IMR-90 (cell line): ENCODE results near the gene CYGB. TPM values are rescaled to one million over a fixed set of nuclear protein-coding genes. Genes with fewer than 3 reads are reported as not detected.

Source experiments
- ATAC-seq: fragments of 200-7000 bp; cut with Tn5 transposase; 2 replicates; pipeline ENCODE4 v1.9.1; 2020; ENCODE audit warnings: low read depth, mild to moderate bottlenecking, moderate library complexity
- BruUV-seq: library from RNA; stranded (reverse); fragments of 400-500 nt; replicated peaks from 2 replicates; lab custom pipeline; 2021; lab: Mats Ljungman, UMichigan
- CTCF ChIA-PET: fragments of 300-600 bp; formaldehyde crosslinking; extraction: SDS; loops from one replicate; lab custom pipeline; 2021; ENCODE audit warnings: antibody characterized with exemption; lab: Yijun Ruan, JAX
- POLR2A ChIA-PET: fragments of 300-600 bp; sonication (Branson Sonifier 250); formaldehyde crosslinking; loops from one replicate; lab custom pipeline; 2022; ENCODE audit warnings: antibody characterized with exemption; ENCODE audit not compliant: unreplicated experiment; lab: Charles Lee
- DNase-seq: peaks from one replicate; pipeline ENCODE4 v3.0.0; 2013
- H2AFZ ChIP-seq: replicated peaks from 2 replicates; pipeline ENCODE3; 2013; ENCODE audit warnings: low read length, mild to moderate bottlenecking; ENCODE audit not compliant: poor library complexity
- H2AK5ac ChIP-seq: 2 replicates; pipeline ENCODE4 v1.6.1; 2013; ENCODE audit warnings: low read depth, low read length, inconsistent platforms
- H2AK9ac ChIP-seq: replicated peaks from 2 replicates; pipeline ENCODE3; 2013; ENCODE audit warnings: mild to moderate bottlenecking, low read depth, low read length, moderate library complexity; ENCODE audit not compliant: poor library complexity
- H2BK120ac ChIP-seq: 2 replicates; pipeline ENCODE4 v1.6.1; 2013; ENCODE audit warnings: low read depth, low read length, inconsistent platforms
- H2BK15ac ChIP-seq: 3 replicates; pipeline ENCODE4 v1.6.1; 2013; ENCODE audit warnings: low read depth, low read length, inconsistent platforms
- H2BK20ac ChIP-seq: 2 replicates; pipeline ENCODE4 v1.6.1; 2013; ENCODE audit warnings: low read depth, mild to moderate bottlenecking, inconsistent platforms, low read length, moderate library complexity
- H2BK5ac ChIP-seq: 2 replicates; pipeline ENCODE4 v1.6.1; 2013; ENCODE audit warnings: mild to moderate bottlenecking, low read depth, low read length, inconsistent platforms; ENCODE audit not compliant: poor library complexity, severe bottlenecking
- H3K14ac ChIP-seq: replicated peaks from 2 replicates; pipeline ENCODE4 v1.6.1; 2013; ENCODE audit warnings: low read depth, low read length, inconsistent platforms
- H3K18ac ChIP-seq: 2 replicates; pipeline ENCODE4 v1.6.1; 2013; ENCODE audit warnings: low read depth, low read length, control low read depth
- H3K23ac ChIP-seq: 2 replicates; pipeline ENCODE4 v1.6.1; 2013; ENCODE audit warnings: low read depth, low read length, inconsistent platforms
- H3K27ac ChIP-seq: 2 replicates; pipeline ENCODE4 v1.5.1; 2013; ENCODE audit warnings: mild to moderate bottlenecking, control low read depth, low read length; ENCODE audit not compliant: insufficient read depth
- H3K27me3 ChIP-seq: 2 replicates; pipeline ENCODE4 v1.6.1; 2013; ENCODE audit warnings: low read length; ENCODE audit not compliant: control insufficient read depth, insufficient read depth
- H3K36me3 ChIP-seq: 2 replicates; pipeline ENCODE4 v1.6.1; 2013; ENCODE audit warnings: low read length, mixed read lengths; ENCODE audit not compliant: control insufficient read depth, insufficient read depth
- H3K4ac ChIP-seq: 2 replicates; pipeline ENCODE4 v1.6.1; 2013; ENCODE audit warnings: low read depth, low read length, inconsistent platforms
- H3K4me1 ChIP-seq: 2 replicates; pipeline ENCODE4 v1.6.1; 2013; ENCODE audit warnings: low read length, mixed read lengths; ENCODE audit not compliant: control insufficient read depth, insufficient read depth
- H3K4me2 ChIP-seq: 2 replicates; pipeline ENCODE4 v1.6.1; 2013; ENCODE audit warnings: low read depth, mild to moderate bottlenecking, control low read depth, low read length, moderate library complexity
- H3K4me3 ChIP-seq: 2 replicates; pipeline ENCODE4 v1.5.1; 2013; ENCODE audit warnings: low read depth, mild to moderate bottlenecking, control low read depth, low read length, moderate library complexity; ENCODE audit not compliant: insufficient read depth
- H3K56ac ChIP-seq: 2 replicates; pipeline ENCODE4 v1.6.1; 2013; ENCODE audit warnings: low read length, inconsistent platforms; ENCODE audit not compliant: insufficient read depth; ENCODE audit errors: extremely low read depth
- H3K79me1 ChIP-seq, 2 experiments: 2 replicates each; pipeline ENCODE4 v1.6.1; 2013; ENCODE audit warnings: low read length in 2 of 2, inconsistent platforms in 1 of 2, low read depth in 1 of 2
- H3K9ac ChIP-seq: 2 replicates; pipeline ENCODE4 v1.6.1; 2013; ENCODE audit warnings: low read depth, low read length, control low read depth
- H3K9me1 ChIP-seq: 2 replicates; pipeline ENCODE4 v1.6.1; 2013; ENCODE audit warnings: low read length, inconsistent platforms; ENCODE audit not compliant: insufficient read depth
- H3K9me3 ChIP-seq: 2 replicates; pipeline ENCODE4 v1.6.1; 2013; ENCODE audit warnings: low read length; ENCODE audit not compliant: control insufficient read depth, insufficient read depth
- H4K20me1 ChIP-seq: 2 replicates; pipeline ENCODE4 v1.6.1; 2013; ENCODE audit warnings: low read length, inconsistent platforms; ENCODE audit not compliant: insufficient read depth
- H4K5ac ChIP-seq: 2 replicates; pipeline ENCODE4 v1.6.1; 2013; ENCODE audit warnings: mild to moderate bottlenecking, low read depth, low read length, control low read depth
- H4K8ac ChIP-seq, 2 experiments: 2 replicates each; pipeline ENCODE4 v1.6.1; 2013; ENCODE audit warnings: low read depth in 2 of 2, low read length in 2 of 2, control low read depth in 1 of 2, inconsistent platforms in 1 of 2
- H4K91ac ChIP-seq: 2 replicates; pipeline ENCODE4 v1.6.1; 2013; ENCODE audit warnings: low read depth, low read length, inconsistent platforms; ENCODE audit not compliant: insufficient read depth
- BHLHE40 ChIP-seq: fragments of 150-350 bp; IDR thresholded peaks from 2 replicates; pipeline ENCODE4 v1.6.1; 2016; ENCODE audit warnings: mild to moderate bottlenecking, low read depth, low read length
- CEBPB ChIP-seq: IDR thresholded peaks from 2 replicates; pipeline ENCODE4 v1.6.1; 2012; ENCODE audit warnings: low read depth, low read length, improper control_type of control experiment
- MAFK ChIP-seq: IDR thresholded peaks from 2 replicates; pipeline ENCODE4 v1.6.1; 2012; ENCODE audit warnings: low read depth, low read length, improper control_type of control experiment
- MAZ ChIP-seq: IDR thresholded peaks from 2 replicates; pipeline ENCODE4 v1.6.1; 2012; ENCODE audit warnings: low read depth, mild to moderate bottlenecking, low read length, improper control_type of control experiment, moderate library complexity, borderline replicate concordance
- MXI1 ChIP-seq: IDR thresholded peaks from 2 replicates; pipeline ENCODE4 v1.6.1; 2012; ENCODE audit warnings: low read depth, mild to moderate bottlenecking, low read length, moderate library complexity, borderline replicate concordance
- NFE2L2 ChIP-seq: fragments of 150-350 bp; IDR thresholded peaks from 2 replicates; pipeline ENCODE4 v1.6.1; 2016; ENCODE audit warnings: low read depth, mild to moderate bottlenecking, low read length
- POLR2A ChIP-seq: IDR thresholded peaks from 2 replicates; pipeline ENCODE4 v1.6.1; 2012; ENCODE audit warnings: mild to moderate bottlenecking, low read depth, low read length
- RCOR1 ChIP-seq: IDR thresholded peaks from 2 replicates; pipeline ENCODE4 v1.6.1; 2012; ENCODE audit warnings: mild to moderate bottlenecking, low read length, improper control_type of control experiment; ENCODE audit not compliant: insufficient replicate concordance
- RFX5 ChIP-seq: IDR thresholded peaks from 2 replicates; pipeline ENCODE4 v1.8.0; 2012; ENCODE audit warnings: low read depth, mild to moderate bottlenecking, low read length, moderate library complexity
- USF2 ChIP-seq: fragments of 150-350 bp; IDR thresholded peaks from 2 replicates; pipeline ENCODE4 v1.6.1; 2017; ENCODE audit warnings: mild to moderate bottlenecking, antibody characterized with exemption, low read length, low read depth
- WGBS, 2 experiments: methylation state at CpG; one replicate each; pipeline versions ENCODE4 v1.1.5 to v1.1.7; 2013; ENCODE audit warnings: missing lambda C conversion rate in 2 of 2; ENCODE audit not compliant: insufficient read length in 1 of 2; ENCODE audit errors: extremely low coverage in 2 of 2; 5-methylcytosine and 5-hydroxymethylcytosine counted together
- dilution Hi-C: fragments of 300-500 bp; cut with HindIII; formaldehyde crosslinking; loops from one replicate; pipeline ENCODE4 v1.14.3; 2018; ENCODE audit warnings: low sequenced_read_pairs; ENCODE audit not compliant: unreplicated experiment
- in situ Hi-C: fragments of 300-500 bp; cut with MboI; formaldehyde crosslinking; loops from 3 replicates; pipeline ENCODE4 v1.14.3; 2019; ENCODE audit warnings: low sequenced_read_pairs, inconsistent platforms, mixed read lengths
- intact Hi-C: fragments of 100-400 bp; cut with micrococcal nuclease; formaldehyde crosslinking; loops from 2 replicates; pipeline ENCODE4 v1.10.0; 2022
- polyA plus RNA-seq, 3 experiments: library from polyadenylated mRNA; depleted of rRNA; stranded (reverse); fragments of >200 nt; gene quantifications; 2 replicates each; pipeline ENCODE4 v1.2.3, GENCODE V29; 2012; ENCODE audit warnings: low replicate concordance in 1 of 3
- total RNA-seq: library from RNA; depleted of rRNA; stranded (reverse); fragments of >200 nt; gene quantifications from 2 replicates; pipeline ENCODE4 v1.2.3, GENCODE V29; 2012

CYGB gene
- total and polyA plus RNA-seq, 2 of the 4 experiments (the other 2 are of a cell fraction), result 1.3 to 2.9 TPM

- no peak for TF ChIP-seq MXI1
Observed at GRCh38 chr17:76531486-76532038, 5.9 kb downstream of the CYGB start (continued).

GRCh38 chr17:76530811-76531485 lies 6.6 kb downstream of the CYGB start:
- no peaks in the 10 kb centered on the region for H3K27me3 ChIP-seq
- CTCF ChIA-PET, result interaction anchor here (1.5 kb wide), 1 partner anchor 27 kb away, joined by 3 read pairs; no protein-coding TSS in a partner anchor
- peak overlapping the region; percentile 99 for H3K23ac ChIP-seq
- H2AFZ ChIP-seq, result peak overlapping the region; percentile 97
- peak overlapping the region; percentile 95 for H2BK20ac ChIP-seq
- H3K9ac ChIP-seq, result peak overlapping the region; percentile 48; the same call in 1 of the 2 replicates
- H3K14ac ChIP-seq, result peak overlapping the region; percentile 94
- peak overlapping the region; percentile 99 for H4K91ac ChIP-seq
- peak overlapping the region; percentile 91; the same call in 1 of the 2 replicates for H3K56ac ChIP-seq
- intact Hi-C loops (loop anchor here (10.0 kb wide), 1 partner anchor 534 kb away; no protein-coding TSS in a partner anchor), in situ Hi-C loops (no loop called here), dilution Hi-C loops (no loop called here)
- peaks cover 40% of the 10 kb centered on the region for H3K4me1 ChIP-seq
- no peak overlapping the region for H3K4me2 ChIP-seq
- DNase-seq (no peak), ATAC-seq (no peak)
- peak overlapping the region; percentile 99 for H3K4ac ChIP-seq
- H2BK120ac ChIP-seq, result peak overlapping the region; percentile 97
- H4K20me1 ChIP-seq, result 0 out of 2 replicates have a peak, but pooled peaks cover 2% of the 10 kb centered on the region
- H2AK9ac ChIP-seq, result peak overlapping the region; percentile 97
- POLR2A ChIA-PET, result interaction anchor here (1.1 kb wide), 1 partner anchor 13 kb away, joined by 3 read pairs; no protein-coding TSS in a partner anchor
- H2BK15ac ChIP-seq, result peak overlapping the region; percentile 94; the same call in 2 of the 3 replicates
- peak overlapping the region; percentile 92 for H2AK5ac ChIP-seq
- no peak overlapping the region for H3K4me3 ChIP-seq
- H3K9me1 ChIP-seq, result peaks cover 25% of the 10 kb centered on the region
- H3K9me3 ChIP-seq, result no peaks in the 10 kb centered on the region
- H4K5ac ChIP-seq, result peak overlapping the region; percentile 98
- H3K18ac ChIP-seq, result peak overlapping the region; percentile 91
- BruUV-seq, result no TSS peak
- H3K79me1 ChIP-seq, result peaks cover 0 to 23% of the 10 kb centered on the region in 2 experiments; a peak in 1 of 4 replicates
- H3K27ac ChIP-seq, result peak overlapping the region; percentile 89
- peak overlapping the region; percentile 91 for H2BK5ac ChIP-seq
- H4K8ac ChIP-seq, result peak overlapping the region; percentile 88 to 100
- peaks cover 7% of the 10 kb centered on the region; the same call in 1 of the 2 replicates for H3K36me3 ChIP-seq
- no peak for TF ChIP-seq USF2
- TF ChIP-seq POLR2A, result no peak
- TF ChIP-seq CEBPB, result no peak
- TF ChIP-seq NFE2L2, result no peak
- no peak for TF ChIP-seq RCOR1
- no peak for TF ChIP-seq MAZ
- no peak for TF ChIP-seq MAFK
- no peak for TF ChIP-seq BHLHE40
- no peak for TF ChIP-seq RFX5
- TF ChIP-seq MXI1, result no peak
- 86% methylated on average over 20 of the region's 32 CpGs; no CpG with 5 or more reads in 1 of the 2 experiments for WGBS, 2 experiments
